ENCODE measurements around the gene ZBTB20.

Gene ZBTB20

GRCh38 chr3:114877378-114878113 is 269.5 kb downstream of the ZBTB20 start:
- TF ChIP-seq CTCF (conservative IDR thresholded peaks at IDR 0.05; ENCODE audit: low read depth) = no peak
- H3K27ac ChIP-seq = no peak overlapping the region
- ChIA-PET CTCF (interaction anchor here (0.6 kb wide), 2 partner anchors 34 to 104 kb away, joined by 3 to 4 read pairs; no protein-coding TSS in a partner anchor), POLR2A (ENCODE audit: low non-redundant PET) (no interaction called here)
- DNase-seq (ENCODE audit: low spot score) = no peak

GRCh38 chr3:114874522-114874971 is 272.5 kb downstream of the ZBTB20 start:
- CTCF ChIA-PET = no interaction called here
- H3K27ac ChIP-seq = no peak overlapping the region
- DNase-seq (ENCODE audit: low spot score) = no peak
- TF ChIP-seq CTCF (conservative IDR thresholded peaks at IDR 0.05; ENCODE audit: low read depth) = no peak
- POLR2A ChIA-PET (ENCODE audit: low non-redundant PET) = no interaction called here

GRCh38 chr3:114873591-114873990 is 273.5 kb downstream of the ZBTB20 start:
- DNase-seq (ENCODE audit: low spot score) = no peak
- ChIA-PET CTCF (interaction anchor here (0.6 to 0.7 kb wide), 3 partner anchors 20 to 308 kb away, joined by 3 to 5 read pairs (median 3); no protein-coding TSS in a partner anchor), POLR2A (ENCODE audit: low non-redundant PET) (no interaction called here)
- no peak for TF ChIP-seq CTCF (conservative IDR thresholded peaks at IDR 0.05; ENCODE audit: low read depth)
- no peak overlapping the region for H3K27ac ChIP-seq

GRCh38 chr3:114872588-114872987 is 274.5 kb downstream of the ZBTB20 start:
- POLR2A ChIA-PET (ENCODE audit: low non-redundant PET) = no interaction called here
- TF ChIP-seq CTCF (conservative IDR thresholded peaks at IDR 0.05; ENCODE audit: low read depth) = no peak
- no peak for DNase-seq (ENCODE audit: low spot score)
- CTCF ChIA-PET = interaction anchor here (0.6 kb wide), 1 partner anchor 30 kb away, joined by 3 read pairs; no protein-coding TSS in a partner anchor
- no peak overlapping the region for H3K27ac ChIP-seq

- DNase-seq (ENCODE audit: low spot score) = no peak
- CTCF ChIA-PET = no interaction called here
- POLR2A ChIA-PET (ENCODE audit: low non-redundant PET) = no interaction called here
- TF ChIP-seq CTCF (conservative IDR thresholded peaks at IDR 0.05; ENCODE audit: low read depth) = no peak
- no peak overlapping the region for H3K27ac ChIP-seq
These were observed 275.0 kb downstream of the ZBTB20 start for GRCh38 chr3:114872050-114872449.

GRCh38 chr3:114867835-114868503 is 279.1 kb downstream of the ZBTB20 start:
- H3K27ac ChIP-seq = no peak overlapping the region
- no peak for DNase-seq (ENCODE audit: low spot score)
- no peak for TF ChIP-seq CTCF (conservative IDR thresholded peaks at IDR 0.05; ENCODE audit: low read depth)
- ChIA-PET CTCF (no interaction called here), POLR2A (ENCODE audit: low non-redundant PET) (no interaction called here)

Measured in RWPE1 (cell line).